Karpas-422 (cell line): ENCODE data around the gene SLCO4A1. TPM values are rescaled to one million over a fixed set of nuclear protein-coding genes. Genes with fewer than 3 reads are reported as not detected.

Experiments
- DNase-seq: peaks from one replicate; pipeline ENCODE4 v3.0.0-alpha.2; 2015
- H2AFZ ChIP-seq: fragments of 200-600 bp; sonication (generic); 2 replicates; pipeline ENCODE4 v1.6.1; 2014; ENCODE audit warnings: antibody characterized with exemption, low read length, mixed read lengths
- H3K27ac ChIP-seq: fragments of 200-600 bp; sonication (generic); 2 replicates; pipeline ENCODE4 v1.5.1; 2014; ENCODE audit warnings: mild to moderate bottlenecking, low read length, moderate library complexity
- H3K27me3 ChIP-seq: fragments of 200-600 bp; sonication (generic); 2 replicates; pipeline ENCODE4 v1.6.1; 2014; ENCODE audit warnings: low read length, mixed read lengths
- H3K36me3 ChIP-seq: fragments of 200-600 bp; sonication (generic); 2 replicates; pipeline ENCODE4 v1.6.1; 2014; ENCODE audit warnings: low read length, mixed read lengths; ENCODE audit not compliant: insufficient read depth
- H3K4me1 ChIP-seq: fragments of 200-600 bp; sonication (generic); 2 replicates; pipeline ENCODE4 v1.6.1; 2014; ENCODE audit warnings: mild to moderate bottlenecking, low read length, mixed read lengths
- H3K4me2 ChIP-seq: fragments of 200-600 bp; sonication (generic); 2 replicates; pipeline ENCODE4 v1.6.1; 2014; ENCODE audit warnings: low read length, low read depth, mild to moderate bottlenecking; ENCODE audit not compliant: poor library complexity, severe bottlenecking
- H3K4me3 ChIP-seq: fragments of 200-600 bp; sonication (generic); 2 replicates; pipeline ENCODE4 v1.5.1; 2014; ENCODE audit warnings: mild to moderate bottlenecking, antibody characterized with exemption, low read length, mixed read lengths
- H3K79me2 ChIP-seq: fragments of 200-600 bp; sonication (generic); 2 replicates; pipeline ENCODE4 v1.6.1; 2014; ENCODE audit warnings: mild to moderate bottlenecking, low read length, mixed read lengths
- H3K9ac ChIP-seq: fragments of 200-600 bp; sonication (generic); 2 replicates; pipeline ENCODE4 v1.6.0; 2014; ENCODE audit warnings: low read length
- H3K9me2 ChIP-seq: fragments of 200-600 bp; sonication (generic), shearing (Covaris generic); replicated peaks from 2 replicates; pipeline ENCODE4 v1.6.0; 2014; ENCODE audit warnings: mild to moderate bottlenecking, low read length, moderate library complexity; ENCODE audit not compliant: insufficient read depth
- H3K9me3 ChIP-seq: fragments of 300-700, 200-600 bp; sonication (generic); 2 replicates; pipeline ENCODE4 v1.6.1; 2014; ENCODE audit warnings: low read length, mixed read lengths
- H4K20me1 ChIP-seq: fragments of 200-600 bp; sonication (generic); 2 replicates; pipeline ENCODE4 v1.6.1; 2014; ENCODE audit warnings: mild to moderate bottlenecking, antibody characterized with exemption, low read length, low read depth; ENCODE audit not compliant: insufficient read depth
- total RNA-seq: library from RNA; depleted of rRNA; stranded (reverse); fragments of >200 nt; shearing (Covaris generic); gene quantifications from 2 replicates; pipeline ENCODE4 v1.2.3, GENCODE V29; 2014; ENCODE audit warnings: low replicate concordance; rRNA removed

The SLCO4A1 gene, protein sequence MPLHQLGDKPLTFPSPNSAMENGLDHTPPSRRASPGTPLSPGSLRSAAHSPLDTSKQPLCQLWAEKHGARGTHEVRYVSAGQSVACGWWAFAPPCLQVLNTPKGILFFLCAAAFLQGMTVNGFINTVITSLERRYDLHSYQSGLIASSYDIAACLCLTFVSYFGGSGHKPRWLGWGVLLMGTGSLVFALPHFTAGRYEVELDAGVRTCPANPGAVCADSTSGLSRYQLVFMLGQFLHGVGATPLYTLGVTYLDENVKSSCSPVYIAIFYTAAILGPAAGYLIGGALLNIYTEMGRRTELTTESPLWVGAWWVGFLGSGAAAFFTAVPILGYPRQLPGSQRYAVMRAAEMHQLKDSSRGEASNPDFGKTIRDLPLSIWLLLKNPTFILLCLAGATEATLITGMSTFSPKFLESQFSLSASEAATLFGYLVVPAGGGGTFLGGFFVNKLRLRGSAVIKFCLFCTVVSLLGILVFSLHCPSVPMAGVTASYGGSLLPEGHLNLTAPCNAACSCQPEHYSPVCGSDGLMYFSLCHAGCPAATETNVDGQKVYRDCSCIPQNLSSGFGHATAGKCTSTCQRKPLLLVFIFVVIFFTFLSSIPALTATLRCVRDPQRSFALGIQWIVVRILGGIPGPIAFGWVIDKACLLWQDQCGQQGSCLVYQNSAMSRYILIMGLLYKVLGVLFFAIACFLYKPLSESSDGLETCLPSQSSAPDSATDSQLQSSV
- total RNA-seq = 0.72 TPM in 1 of 2 replicates, not detected in the other

GRCh38 chr20:62642051-62642665 is at the start of gene SLCO4A1:
Gene SLCO4A1 (plus strand): TSS chr20:62642503. CDS start chr20:62656455, 13,952 bp downstream.
- Histone ChIP-seq H3K36me3 (no peaks in the 10 kb centered on the region), H4K20me1 (peaks cover 13% of the 10 kb centered on the region; the same call in 1 of the 2 replicates), H3K27ac (no peak within 1 kb of the TSS), H3K9me2 (no peaks in the 10 kb centered on the region), H3K9me3 (no peaks in the 10 kb centered on the region), H2AFZ (peak within 1 kb of the TSS; percentile 62; the same call in 1 of the 2 replicates), H3K4me2 (peak within 1 kb of the TSS; percentile 70), H3K79me2 (no peaks in the 10 kb centered on the region), H3K27me3 (no peaks in the 10 kb centered on the region), H3K4me1 (peaks cover 12% of the 10 kb centered on the region), H3K4me3 (peak within 1 kb of the TSS; percentile 65), H3K9ac (peak within 1 kb of the TSS; percentile 62)
- peak; percentile 84 for DNase-seq

DNA sequence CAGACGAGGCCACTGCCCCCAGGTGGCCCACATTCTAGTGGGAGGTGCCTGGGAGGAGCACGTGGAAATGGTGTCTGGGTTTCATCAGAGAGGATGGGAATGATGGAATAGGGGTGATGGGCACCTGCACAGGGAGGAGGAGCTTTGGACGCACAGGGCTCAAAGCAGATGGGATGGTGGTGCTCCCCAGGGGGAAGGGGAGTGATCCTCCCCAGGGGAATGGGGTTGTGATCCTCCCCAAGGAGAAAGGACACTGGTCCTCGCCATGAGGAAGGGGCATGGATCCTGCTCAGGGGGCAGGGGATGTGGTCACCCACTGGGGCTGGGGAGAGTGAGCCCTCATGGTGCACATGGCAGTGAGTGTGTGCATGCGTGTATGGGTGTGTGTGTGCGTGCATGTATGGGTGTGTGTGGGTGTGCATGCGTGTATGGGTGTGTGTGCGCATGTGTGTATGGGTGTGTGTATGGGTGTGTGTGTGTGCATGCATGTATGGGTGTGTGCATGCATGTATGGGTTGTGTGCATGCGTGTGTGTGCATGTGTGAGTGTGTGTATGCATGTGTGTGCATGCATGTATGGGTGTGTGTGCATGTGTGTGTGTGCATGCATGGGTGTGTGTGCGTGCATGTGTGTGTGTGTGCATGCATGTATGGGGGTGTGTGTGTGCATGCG is 49.7 kb upstream of the SLCO4A1 start:
- Histone ChIP-seq H4K20me1 (no peaks in the 10 kb centered on the region), H2AFZ (no peak overlapping the region), H3K27ac (no peak overlapping the region), H3K9me3 (no peaks in the 10 kb centered on the region), H3K27me3 (no peaks in the 10 kb centered on the region), H3K4me3 (no peak overlapping the region), H3K4me1 (no peaks in the 10 kb centered on the region), H3K9ac (no peak overlapping the region), H3K79me2 (no peaks in the 10 kb centered on the region), H3K9me2 (no peaks in the 10 kb centered on the region), H3K36me3 (no peaks in the 10 kb centered on the region), H3K4me2 (no peak overlapping the region)
- DNase-seq = no peak

DNA sequence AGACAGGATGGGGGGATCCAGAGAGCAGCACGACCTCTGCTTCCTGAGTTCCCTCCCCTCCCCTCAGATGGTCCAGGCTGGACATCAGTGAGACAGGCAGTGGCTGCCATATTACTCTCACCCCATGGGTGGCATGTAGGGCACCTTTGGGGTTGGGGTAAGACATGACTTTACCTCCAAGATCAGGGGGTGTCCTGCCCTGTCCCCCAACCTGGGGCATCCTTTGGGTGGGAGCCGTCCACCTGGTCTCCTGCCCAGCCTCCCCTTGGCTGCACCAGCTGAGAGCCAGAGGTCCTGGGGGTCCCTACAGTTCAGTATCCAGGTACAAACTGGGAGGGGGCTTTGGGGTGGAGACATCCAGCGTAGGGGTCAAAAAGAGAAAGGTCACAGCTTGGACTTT is 48.7 kb upstream of the SLCO4A1 start:
- no peaks in the 10 kb centered on the region for H3K9me2 ChIP-seq
- no peak overlapping the region for H3K4me2 ChIP-seq
- no peak overlapping the region for H3K27ac ChIP-seq
- no peak overlapping the region for H3K4me3 ChIP-seq
- no peaks in the 10 kb centered on the region for H4K20me1 ChIP-seq
- H2AFZ ChIP-seq = no peak overlapping the region
- no peaks in the 10 kb centered on the region for H3K79me2 ChIP-seq
- no peak for DNase-seq
- no peaks in the 10 kb centered on the region for H3K9me3 ChIP-seq
- no peaks in the 10 kb centered on the region for H3K27me3 ChIP-seq
- no peaks in the 10 kb centered on the region for H3K4me1 ChIP-seq
- H3K9ac ChIP-seq = no peak overlapping the region
- no peaks in the 10 kb centered on the region for H3K36me3 ChIP-seq

- Histone ChIP-seq H3K4me1 (no peaks in the 10 kb centered on the region), H3K9me2 (no peaks in the 10 kb centered on the region), H3K9me3 (no peaks in the 10 kb centered on the region), H3K27ac (no peak overlapping the region), H3K27me3 (no peaks in the 10 kb centered on the region), H4K20me1 (no peaks in the 10 kb centered on the region), H3K4me3 (no peak overlapping the region), H3K36me3 (no peaks in the 10 kb centered on the region), H3K9ac (no peak overlapping the region), H3K79me2 (no peaks in the 10 kb centered on the region), H2AFZ (no peak overlapping the region), H3K4me2 (no peak overlapping the region)
- DNase-seq = no peak
Measured at GRCh38 chr20:62595069-62595468, 47.2 kb upstream of the SLCO4A1 start.

DNA sequence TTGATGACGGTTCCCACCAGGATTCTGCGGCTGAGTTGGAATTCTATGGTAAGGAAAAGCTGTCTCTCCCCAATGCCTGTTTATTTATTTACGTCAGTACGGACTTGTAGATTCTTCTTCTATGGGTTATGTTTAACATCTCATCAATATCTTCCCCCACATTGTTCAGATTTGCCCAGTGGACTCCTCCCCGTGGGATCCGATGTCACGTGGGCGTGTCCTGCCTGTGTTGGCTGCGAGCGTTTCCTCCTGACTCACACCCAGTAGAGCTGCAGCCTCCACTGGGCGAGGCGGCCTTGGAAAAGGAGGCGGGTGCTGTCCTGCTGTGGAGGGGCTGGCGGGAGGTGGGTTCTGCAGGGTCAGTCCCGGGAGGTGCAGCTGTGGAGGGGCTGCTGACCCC is 46.8 kb upstream of the SLCO4A1 start:
- Histone ChIP-seq H3K27me3 (no peaks in the 10 kb centered on the region), H3K79me2 (no peaks in the 10 kb centered on the region), H3K4me2 (no peak overlapping the region), H3K36me3 (no peaks in the 10 kb centered on the region), H4K20me1 (0 out of 2 replicates have a peak, but pooled peaks cover under 1% of the 10 kb centered on the region), H3K4me3 (no peak overlapping the region), H3K9me3 (no peaks in the 10 kb centered on the region), H3K9me2 (no peaks in the 10 kb centered on the region), H3K9ac (no peak overlapping the region), H2AFZ (no peak overlapping the region), H3K4me1 (no peaks in the 10 kb centered on the region), H3K27ac (no peak overlapping the region)
- DNase-seq = no peak

GRCh38 chr20:62596486-62596885 is 45.8 kb upstream of the SLCO4A1 start:
- H3K4me3 ChIP-seq = no peak overlapping the region
- 0 out of 2 replicates have a peak, but pooled peaks cover 4% of the 10 kb centered on the region for H4K20me1 ChIP-seq
- H3K9me2 ChIP-seq = no peaks in the 10 kb centered on the region
- H3K36me3 ChIP-seq = no peaks in the 10 kb centered on the region
- H3K4me1 ChIP-seq = no peaks in the 10 kb centered on the region
- H3K9me3 ChIP-seq = no peaks in the 10 kb centered on the region
- no peak for DNase-seq
- no peak overlapping the region for H3K4me2 ChIP-seq
- H3K27me3 ChIP-seq = no peaks in the 10 kb centered on the region
- no peaks in the 10 kb centered on the region for H3K79me2 ChIP-seq
- no peak overlapping the region for H3K9ac ChIP-seq
- no peak overlapping the region for H3K27ac ChIP-seq
- H2AFZ ChIP-seq = no peak overlapping the region

DNA sequence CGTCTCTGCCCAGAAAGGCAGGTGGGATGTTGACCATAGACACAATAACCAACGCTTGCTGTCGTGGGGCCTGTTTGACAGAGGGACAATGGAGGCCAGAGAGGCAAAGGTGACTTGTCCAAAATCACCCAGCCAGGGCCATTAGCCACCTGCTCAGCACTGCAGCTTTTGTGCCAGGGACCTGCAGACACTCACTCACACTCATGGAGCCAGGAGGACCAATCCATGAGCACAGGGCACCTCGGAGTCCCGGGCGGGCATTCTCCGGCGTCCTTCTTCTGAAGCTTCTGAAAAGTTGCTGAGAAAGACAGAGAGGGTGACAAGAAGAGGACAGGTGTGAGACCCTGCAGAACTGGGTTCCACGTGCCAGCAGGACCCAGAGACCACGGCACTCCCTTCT is 45.4 kb upstream of the SLCO4A1 start:
- Histone ChIP-seq H2AFZ (no peak overlapping the region), H3K9me2 (no peaks in the 10 kb centered on the region), H4K20me1 (0 out of 2 replicates have a peak, but pooled peaks cover 4% of the 10 kb centered on the region), H3K4me3 (no peak overlapping the region), H3K36me3 (no peaks in the 10 kb centered on the region), H3K27me3 (no peaks in the 10 kb centered on the region), H3K4me2 (no peak overlapping the region), H3K79me2 (no peaks in the 10 kb centered on the region), H3K9me3 (no peaks in the 10 kb centered on the region), H3K4me1 (no peaks in the 10 kb centered on the region), H3K9ac (no peak overlapping the region), H3K27ac (no peak overlapping the region)
- no peak for DNase-seq
